Smooth muscle cell (in vitro differentiated cells): ENCODE data around the gene GRHPR. TPM values are rescaled to one million over a fixed set of nuclear protein-coding genes. Genes with fewer than 3 reads are reported as not detected.
"Not testable (repeated sequence)": the region's sequence is repeated elsewhere in the genome, so short reads cannot be mapped to it uniquely, and the experiment has no call there.

Source experiments
- DNase-seq: peaks from one replicate; lab custom pipeline; 2025; ENCODE audit not compliant: unreplicated experiment; lab: John Stamatoyannopoulos, UW
- H2AFZ ChIP-seq: fragments of 200-600 bp; sonication (generic); 2 replicates; pipeline ENCODE4 v1.6.0; 2016; ENCODE audit warnings: antibody characterized with exemption, low read depth, mild to moderate bottlenecking
- H3F3A ChIP-seq: fragments of 200-600 bp; sonication (generic); 2 replicates; pipeline ENCODE4 v1.6.0; 2017; ENCODE audit warnings: antibody characterized with exemption, low read depth
- H3K27ac ChIP-seq: fragments of 200-600 bp; sonication (generic); 2 replicates; pipeline ENCODE4 v1.5.1; 2016; ENCODE audit warnings: low read depth, mild to moderate bottlenecking
- H3K27me3 ChIP-seq: fragments of 200-600 bp; sonication (generic); 2 replicates; pipeline ENCODE4 v1.6.1; 2016; ENCODE audit warnings: low read depth, mild to moderate bottlenecking
- H3K36me3 ChIP-seq: fragments of 200-600 bp; sonication (generic); 2 replicates; pipeline ENCODE4 v1.5.1; 2016; ENCODE audit warnings: low read depth
- H3K4me1 ChIP-seq: fragments of 200-600 bp; sonication (generic); 2 replicates; pipeline ENCODE4 v1.5.1; 2016; ENCODE audit warnings: low read depth
- H3K4me2 ChIP-seq: fragments of 200-600 bp; sonication (generic); 2 replicates; pipeline ENCODE4 v1.6.0; 2016; ENCODE audit warnings: mild to moderate bottlenecking
- H3K4me3 ChIP-seq: fragments of 200-600 bp; sonication (generic); 2 replicates; pipeline ENCODE4 v1.5.1; 2016; ENCODE audit warnings: mild to moderate bottlenecking
- H3K79me2 ChIP-seq: fragments of 200-600 bp; sonication (generic); 2 replicates; pipeline ENCODE4 v1.6.0; 2016; ENCODE audit warnings: low read depth, mild to moderate bottlenecking
- H3K9ac ChIP-seq: fragments of 200-600 bp; sonication (generic); 2 replicates; pipeline ENCODE4 v1.6.0; 2016; ENCODE audit warnings: low read depth
- H3K9me3 ChIP-seq: fragments of 200-600 bp; sonication (generic); replicated peaks from 2 replicates; pipeline ENCODE4 v1.5.1; 2016; ENCODE audit warnings: low read depth
- H4K20me1 ChIP-seq: fragments of 200-600 bp; sonication (generic); 2 replicates; pipeline ENCODE4 v1.6.0; 2016; ENCODE audit warnings: low read depth
- WGBS: methylation state at CpG from one replicate; pipeline ENCODE4 v1.1.7; 2016; ENCODE audit warnings: low lambda C conversion rate; 5-methylcytosine and 5-hydroxymethylcytosine counted together
- polyA plus RNA-seq: library from polyadenylated mRNA; unstranded; fragments of >200 nt; fragmentation: Nextera tagmentation; extraction: Ambion mirVana; gene quantifications from 2 replicates; pipeline ENCODE4 v1.2.1, GENCODE V29; 2016
- total RNA-seq: library from RNA; depleted of rRNA; stranded (reverse); fragments of >200 nt; gene quantifications from 2 replicates; pipeline ENCODE4 v1.2.3, GENCODE V29; 2014
- TF ChIP-seq, protein P1 (sequence below): fragments of 200-600 bp; sonication (generic); IDR thresholded peaks from 2 replicates; pipeline ENCODE4 v1.5.1; 2017; ENCODE audit warnings: borderline replicate concordance, mild to moderate bottlenecking, antibody characterized with exemption; ENCODE audit not compliant: insufficient read depth, poor library complexity, severe bottlenecking

Gene GRHPR
- total and polyA plus RNA-seq, 2 experiments from 2014 or later, result 89.3 to 128 TPM

DNA sequence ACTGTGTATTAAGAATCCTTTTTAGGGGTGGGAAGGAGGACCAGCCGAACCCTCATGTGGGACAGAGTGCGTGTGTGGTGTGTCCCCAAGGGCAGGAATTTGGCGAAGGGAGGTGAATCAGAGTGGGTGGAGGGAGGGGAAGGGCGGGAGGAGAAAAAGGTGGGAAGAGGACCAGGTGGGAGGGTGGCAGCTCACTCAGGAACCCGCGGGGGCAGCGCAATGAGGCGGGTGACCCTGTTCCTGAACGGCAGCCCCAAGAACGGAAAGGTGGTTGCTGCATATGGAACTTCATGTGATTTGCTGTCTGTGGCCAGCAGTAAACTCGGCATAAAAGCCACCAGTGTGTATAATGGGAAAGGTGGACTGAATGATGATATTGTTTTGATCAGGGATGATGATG lies 54.4 kb downstream of the GRHPR start:
- Histone ChIP-seq H3K4me2 (no peak overlapping the region), H3K9ac (no peak overlapping the region), H3K27me3 (no peaks in the 10 kb centered on the region), H3K4me3 (no peak overlapping the region), H3K9me3 (no peaks in the 10 kb centered on the region), H2AFZ (no peak overlapping the region), H3F3A (peaks cover 13% of the 10 kb centered on the region), H3K4me1 (peaks cover 8% of the 10 kb centered on the region), H4K20me1 (no peaks in the 10 kb centered on the region), H3K79me2 (no peaks in the 10 kb centered on the region), H3K27ac (no peak overlapping the region), H3K36me3 (no peaks in the 10 kb centered on the region)
- no peak for DNase-seq
- TF ChIP-seq, protein P1, sequence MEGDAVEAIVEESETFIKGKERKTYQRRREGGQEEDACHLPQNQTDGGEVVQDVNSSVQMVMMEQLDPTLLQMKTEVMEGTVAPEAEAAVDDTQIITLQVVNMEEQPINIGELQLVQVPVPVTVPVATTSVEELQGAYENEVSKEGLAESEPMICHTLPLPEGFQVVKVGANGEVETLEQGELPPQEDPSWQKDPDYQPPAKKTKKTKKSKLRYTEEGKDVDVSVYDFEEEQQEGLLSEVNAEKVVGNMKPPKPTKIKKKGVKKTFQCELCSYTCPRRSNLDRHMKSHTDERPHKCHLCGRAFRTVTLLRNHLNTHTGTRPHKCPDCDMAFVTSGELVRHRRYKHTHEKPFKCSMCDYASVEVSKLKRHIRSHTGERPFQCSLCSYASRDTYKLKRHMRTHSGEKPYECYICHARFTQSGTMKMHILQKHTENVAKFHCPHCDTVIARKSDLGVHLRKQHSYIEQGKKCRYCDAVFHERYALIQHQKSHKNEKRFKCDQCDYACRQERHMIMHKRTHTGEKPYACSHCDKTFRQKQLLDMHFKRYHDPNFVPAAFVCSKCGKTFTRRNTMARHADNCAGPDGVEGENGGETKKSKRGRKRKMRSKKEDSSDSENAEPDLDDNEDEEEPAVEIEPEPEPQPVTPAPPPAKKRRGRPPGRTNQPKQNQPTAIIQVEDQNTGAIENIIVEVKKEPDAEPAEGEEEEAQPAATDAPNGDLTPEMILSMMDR, result no peak
- WGBS, result 92% methylated on average over 10 of the region's 11 CpGs

DNA sequence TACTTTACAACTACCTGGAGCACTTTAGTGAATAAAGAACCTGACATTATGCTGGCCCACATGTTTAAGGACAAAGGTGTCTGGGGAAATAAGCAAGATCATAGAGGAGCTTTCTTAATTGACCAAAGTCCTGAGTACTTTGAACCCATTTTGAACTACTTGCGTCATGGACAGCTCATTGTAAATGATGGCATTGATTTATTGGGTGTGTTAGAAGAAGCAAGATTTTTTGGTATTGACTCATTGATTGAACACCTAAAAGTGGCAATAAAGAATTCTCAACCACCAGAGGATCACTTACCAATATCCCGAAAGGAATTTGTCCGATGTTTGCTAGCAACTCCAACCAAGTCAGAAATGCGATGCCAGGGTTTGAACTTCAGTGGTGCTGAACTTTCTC lies 54.9 kb downstream of the GRHPR start:
- not testable (repeated sequence) for H3F3A ChIP-seq, H3K27ac ChIP-seq, H3K4me1 ChIP-seq, DNase-seq, H3K9me3 ChIP-seq, H2AFZ ChIP-seq, H4K20me1 ChIP-seq, H3K79me2 ChIP-seq, H3K4me3 ChIP-seq, H3K4me2 ChIP-seq, H3K27me3 ChIP-seq, H3K36me3 ChIP-seq, H3K9ac ChIP-seq
- 85% methylated on average over 4 of the region's 4 CpGs for WGBS

DNA sequence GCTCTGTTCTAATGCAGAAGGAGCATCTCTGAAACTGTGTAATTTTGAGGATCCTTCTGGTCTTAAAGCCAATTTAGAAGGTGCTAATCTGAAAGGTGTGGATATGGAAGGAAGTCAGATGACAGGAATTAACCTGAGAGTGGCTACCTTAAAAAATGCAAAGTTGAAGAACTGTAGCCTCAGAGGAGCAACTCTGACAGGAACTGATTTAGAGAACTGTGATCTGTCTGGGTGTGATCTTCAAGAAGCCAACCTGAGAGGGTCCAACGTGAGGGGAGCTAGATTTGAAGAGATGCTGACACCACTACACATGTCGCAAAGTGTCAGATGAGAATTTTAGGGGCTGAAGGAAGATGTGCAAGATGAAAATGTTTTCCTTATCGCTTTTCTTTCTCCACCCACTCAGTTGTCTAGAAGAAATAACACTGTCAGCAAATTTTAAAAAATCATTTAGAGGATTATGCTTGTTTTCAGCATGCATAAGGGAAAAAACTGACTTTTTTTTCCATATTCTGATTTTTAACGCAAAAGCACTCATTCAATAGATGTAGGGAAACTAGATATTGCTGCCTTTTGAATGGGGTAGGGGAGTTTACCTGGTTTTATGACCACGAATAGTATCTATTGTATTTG lies 55.6 kb downstream of the GRHPR start:
- H3K36me3 ChIP-seq, H3K79me2 ChIP-seq, H3K4me2 ChIP-seq, H4K20me1 ChIP-seq, H3K4me3 ChIP-seq, H3K27ac ChIP-seq, H3K27me3 ChIP-seq, H3K9me3 ChIP-seq, H3K4me1 ChIP-seq, H2AFZ ChIP-seq, H3K9ac ChIP-seq, H3F3A ChIP-seq, DNase-seq: not testable (repeated sequence)
- 81% methylated on average over 5 of the region's 5 CpGs for WGBS

DNA sequence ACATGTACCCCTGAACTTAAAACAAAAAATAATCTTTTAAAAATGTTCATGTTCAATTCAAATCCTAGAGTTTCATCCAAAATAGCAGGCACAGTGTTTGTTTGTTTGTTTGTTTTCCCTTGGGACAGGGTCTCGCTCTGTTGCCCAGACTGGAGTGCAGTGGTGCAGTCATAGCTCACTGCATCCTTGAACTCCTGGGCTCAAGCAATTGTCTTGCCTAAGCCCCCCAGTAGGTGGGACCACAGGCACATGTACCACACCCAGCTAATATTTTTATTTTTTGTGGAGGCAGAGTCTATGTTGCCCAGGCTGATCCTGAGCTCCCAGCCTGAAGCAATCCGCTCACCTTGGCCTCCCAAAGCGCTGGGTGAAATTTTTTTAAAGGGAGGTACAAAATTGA lies 58.3 kb downstream of the GRHPR start:
- no peak overlapping the region for H2AFZ ChIP-seq
- H3K27ac ChIP-seq, result no peak overlapping the region
- H3K4me1 ChIP-seq, result no peaks in the 10 kb centered on the region
- no peaks in the 10 kb centered on the region for H3F3A ChIP-seq
- H3K4me3 ChIP-seq, result no peak overlapping the region
- H4K20me1 ChIP-seq, result no peaks in the 10 kb centered on the region
- 97% methylated on average over 3 of the region's 3 CpGs for WGBS
- H3K4me2 ChIP-seq, result no peak overlapping the region
- no peaks in the 10 kb centered on the region for H3K9me3 ChIP-seq
- H3K36me3 ChIP-seq, result no peaks in the 10 kb centered on the region
- no peak overlapping the region for H3K9ac ChIP-seq
- TF ChIP-seq, protein P1, result no peak
- H3K27me3 ChIP-seq, result no peaks in the 10 kb centered on the region
- no peak for DNase-seq
- H3K79me2 ChIP-seq, result no peaks in the 10 kb centered on the region
